ENCODE measurements around the gene CPT1B. TPM values are rescaled to one million over a fixed set of nuclear protein-coding genes. Genes with fewer than 3 reads are reported as not detected.
"Not testable (repeated sequence)": the region's sequence is repeated elsewhere in the genome, so short reads cannot be mapped to it uniquely, and the experiment has no call there.

The CPT1B gene
- total RNA-seq, 1 donor: 7.2 TPM

- H3K4me1 ChIP-seq (ENCODE audit: insufficient read depth, low read length): no peaks in the 10 kb centered on the region
- H3K9me3 ChIP-seq (ENCODE audit: low read depth, low read length): no peaks in the 10 kb centered on the region
- H3K4me3 ChIP-seq (ENCODE audit: low read length): no peak overlapping the region
- H3K27me3 ChIP-seq (ENCODE audit: insufficient read depth, low read length): no peaks in the 10 kb centered on the region
Measured at GRCh38 chr22:50612528-50613221, 34.4 kb upstream of the CPT1B start.

GRCh38 chr22:50612168-50612527, 33.9 kb upstream of the CPT1B start:
- H3K4me3 ChIP-seq (ENCODE audit: low read length): no peak overlapping the region
- no peaks in the 10 kb centered on the region for H3K9me3 ChIP-seq (ENCODE audit: low read depth, low read length)
- no peaks in the 10 kb centered on the region for H3K4me1 ChIP-seq (ENCODE audit: insufficient read depth, low read length)
- no peaks in the 10 kb centered on the region for H3K27me3 ChIP-seq (ENCODE audit: insufficient read depth, low read length)

- Histone ChIP-seq H3K4me1 (ENCODE audit: insufficient read depth, low read length) (no peaks in the 10 kb centered on the region), H3K4me3 (ENCODE audit: low read length) (no peak overlapping the region), H3K9me3 (ENCODE audit: low read depth, low read length) (no peaks in the 10 kb centered on the region), H3K27me3 (ENCODE audit: insufficient read depth, low read length) (no peaks in the 10 kb centered on the region)
Measured at GRCh38 chr22:50611341-50612060, 33.3 kb upstream of the CPT1B start.

GRCh38 chr22:50610581-50610980, 32.4 kb upstream of the CPT1B start:
- Histone ChIP-seq H3K27me3 (ENCODE audit: insufficient read depth, low read length) (peaks cover 3% of the 10 kb centered on the region), H3K4me1 (ENCODE audit: insufficient read depth, low read length) (no peaks in the 10 kb centered on the region), H3K4me3 (ENCODE audit: low read length) (no peak overlapping the region), H3K9me3 (ENCODE audit: low read depth, low read length) (no peaks in the 10 kb centered on the region)

GRCh38 chr22:50610041-50610451, 31.8 kb upstream of the CPT1B start:
- no peaks in the 10 kb centered on the region for H3K4me1 ChIP-seq (ENCODE audit: insufficient read depth, low read length)
- no peaks in the 10 kb centered on the region for H3K9me3 ChIP-seq (ENCODE audit: low read depth, low read length)
- H3K4me3 ChIP-seq (ENCODE audit: low read length): no peak overlapping the region
- H3K27me3 ChIP-seq (ENCODE audit: insufficient read depth, low read length): peaks cover 6% of the 10 kb centered on the region

GRCh38 chr22:50609599-50609998, 31.4 kb upstream of the CPT1B start:
- peaks cover 10% of the 10 kb centered on the region for H3K27me3 ChIP-seq (ENCODE audit: insufficient read depth, low read length)
- H3K4me1 ChIP-seq (ENCODE audit: insufficient read depth, low read length): no peaks in the 10 kb centered on the region
- no peak overlapping the region for H3K4me3 ChIP-seq (ENCODE audit: low read length)
- H3K9me3 ChIP-seq (ENCODE audit: low read depth, low read length): no peaks in the 10 kb centered on the region

GRCh38 chr22:50608996-50609395, 30.8 kb upstream of the CPT1B start:
- Histone ChIP-seq H3K4me1 (ENCODE audit: insufficient read depth, low read length) (no peaks in the 10 kb centered on the region), H3K4me3 (ENCODE audit: low read length) (no peak overlapping the region), H3K9me3 (ENCODE audit: low read depth, low read length) (no peaks in the 10 kb centered on the region), H3K27me3 (ENCODE audit: insufficient read depth, low read length) (peaks cover 10% of the 10 kb centered on the region)

GRCh38 chr22:50608058-50608840, 30.0 kb upstream of the CPT1B start:
- not testable (repeated sequence) for H3K4me3 ChIP-seq (ENCODE audit: low read length); H3K9me3 ChIP-seq (ENCODE audit: low read depth, low read length); H3K4me1 ChIP-seq (ENCODE audit: insufficient read depth, low read length)
- H3K27me3 ChIP-seq (ENCODE audit: insufficient read depth, low read length): peaks cover 12% of the 10 kb centered on the region

- Histone ChIP-seq H3K9me3 (ENCODE audit: low read depth, low read length) (no peaks in the 10 kb centered on the region), H3K4me1 (ENCODE audit: insufficient read depth, low read length) (no peaks in the 10 kb centered on the region), H3K4me3 (ENCODE audit: low read length) (no peak overlapping the region), H3K27me3 (ENCODE audit: insufficient read depth, low read length) (peaks cover 19% of the 10 kb centered on the region)
Measured at GRCh38 chr22:50607659-50608020, 29.4 kb upstream of the CPT1B start.

GRCh38 chr22:50606946-50607658, 28.9 kb upstream of the CPT1B start:
- Histone ChIP-seq H3K4me1 (ENCODE audit: insufficient read depth, low read length) (no peaks in the 10 kb centered on the region), H3K4me3 (ENCODE audit: low read length) (no peak overlapping the region), H3K9me3 (ENCODE audit: low read depth, low read length) (no peaks in the 10 kb centered on the region), H3K27me3 (ENCODE audit: insufficient read depth, low read length) (peaks cover 24% of the 10 kb centered on the region)

- Histone ChIP-seq H3K4me3 (ENCODE audit: low read length) (no peak overlapping the region), H3K4me1 (ENCODE audit: insufficient read depth, low read length) (no peaks in the 10 kb centered on the region), H3K27me3 (ENCODE audit: insufficient read depth, low read length) (peaks cover 30% of the 10 kb centered on the region), H3K9me3 (ENCODE audit: low read depth, low read length) (no peaks in the 10 kb centered on the region)
Measured at GRCh38 chr22:50606165-50606945, 28.1 kb upstream of the CPT1B start.

GRCh38 chr22:50605613-50606074, 27.4 kb upstream of the CPT1B start:
- Histone ChIP-seq H3K9me3 (ENCODE audit: low read depth, low read length) (no peaks in the 10 kb centered on the region), H3K4me3 (ENCODE audit: low read length) (no peak overlapping the region), H3K4me1 (ENCODE audit: insufficient read depth, low read length) (no peaks in the 10 kb centered on the region), H3K27me3 (ENCODE audit: insufficient read depth, low read length) (peaks cover 30% of the 10 kb centered on the region)

GRCh38 chr22:50605002-50605612, 26.9 kb upstream of the CPT1B start:
- no peaks in the 10 kb centered on the region for H3K9me3 ChIP-seq (ENCODE audit: low read depth, low read length)
- H3K4me1 ChIP-seq (ENCODE audit: insufficient read depth, low read length): peaks cover under 1% of the 10 kb centered on the region
- no peak overlapping the region for H3K4me3 ChIP-seq (ENCODE audit: low read length)
- H3K27me3 ChIP-seq (ENCODE audit: insufficient read depth, low read length): peaks cover 30% of the 10 kb centered on the region

All from mononuclear cell (primary cell).